Tibial artery (tissue), 4 donors: ENCODE data around the gene NRM.

ENCODE experiments used
- DNase-seq, 2 donors: peaks; one replicate each; pipeline ENCODE4 v3.0.0-alpha.2; 2019
- H3K27ac ChIP-seq, 2 donors: fragments of 200-600 bp; sonication (generic) in 1 of 2; 1 replicate in 1 of 2; 2 replicates in 1 of 2; pipeline ENCODE4 v1.5.1; 2018 to 2019; ENCODE audit warnings: mild to moderate bottlenecking in 1 of 2
- H3K27me3 ChIP-seq, 2 donors: fragments of 200-600 bp; sonication (generic) in 1 of 2; one replicate each; pipeline versions ENCODE4 v1.5.1 to v1.6.0; 2016 to 2019
- H3K36me3 ChIP-seq, 3 donors: fragments of 200-600 bp; sonication (generic) in 2 of 3; one replicate each; pipeline ENCODE4 v1.5.1; 2016 to 2019; ENCODE audit warnings: mild to moderate bottlenecking in 2 of 3
- H3K4me1 ChIP-seq, 4 donors: fragments of 200-600 bp; sonication (generic) in 2 of 4; 1 replicate in 3 of 4; 2 replicates in 1 of 4; pipeline ENCODE4 v1.5.1; 2016 to 2019
- H3K4me3 ChIP-seq, 2 donors: fragments of 200-600 bp; sonication (generic) in 1 of 2; 1 replicate in 1 of 2; 2 replicates in 1 of 2; pipeline ENCODE4 v1.5.1; 2018 to 2019; ENCODE audit warnings: mild to moderate bottlenecking in 2 of 2
- H3K9me3 ChIP-seq, 3 donors: fragments of 200-600 bp; sonication (generic) in 1 of 3; one replicate each; pipeline ENCODE4 v1.5.1; 2016 to 2019
- intact Hi-C: fragments of 100-400 bp; cut with DNase I; formaldehyde crosslinking; loops from one replicate; pipeline ENCODE4 v1.15.0; 2023; ENCODE audit warnings: low total_unique reads
- TF ChIP-seq, protein P1 (sequence below), 2 experiments: fragments of 200-600 bp in 1 of 2; fragments of 450-650 bp in 1 of 2; IDR thresholded peaks; one replicate each; pipeline ENCODE4 v1.5.1; 2017 to 2019; ENCODE audit warnings: antibody characterized with exemption in 2 of 2, mild to moderate bottlenecking in 1 of 2, moderate library complexity in 1 of 2

NRM gene

DNA sequence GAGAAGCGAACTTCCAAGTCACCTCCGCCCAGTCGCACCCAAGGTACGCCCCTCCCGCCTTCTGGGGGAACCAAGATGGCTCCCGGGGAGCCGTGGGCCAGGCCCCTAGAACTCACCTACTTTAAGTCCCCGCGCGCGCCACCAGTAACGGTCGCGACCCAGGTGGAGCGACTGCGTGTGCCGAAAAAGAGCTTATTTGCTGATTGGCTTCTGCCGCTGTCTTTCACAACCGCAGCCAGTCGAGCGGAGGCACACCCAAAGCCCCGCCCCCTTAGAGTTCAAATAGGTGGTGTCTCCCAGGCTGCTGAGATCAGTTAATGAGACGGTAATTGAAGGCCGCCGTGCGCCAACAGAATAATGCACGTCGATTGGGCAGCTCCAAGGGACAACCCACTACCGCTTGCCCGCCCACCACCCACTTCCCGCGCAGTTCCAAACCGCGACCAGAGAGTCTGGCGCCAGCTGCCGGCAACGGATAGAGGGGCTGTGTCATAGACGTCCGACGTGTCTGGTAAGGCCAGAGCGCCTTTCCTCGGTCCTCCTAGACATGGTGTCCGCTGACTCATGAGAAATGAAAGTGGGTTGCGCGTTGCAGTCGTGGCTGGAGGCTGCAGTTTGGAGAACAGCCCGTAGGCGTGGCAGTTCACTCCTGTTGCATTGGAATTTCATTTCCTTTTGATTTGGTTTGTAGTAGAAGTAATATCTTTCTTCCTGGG, 26.5 kb upstream of the NRM start, which contains the start of gene MDC1:
Gene MDC1 (minus strand): TSS at position 153 of the 716 bp plus-strand sequence. CDS start 2,106 bp downstream, outside the sequence.
- TF ChIP-seq, protein P1, sequence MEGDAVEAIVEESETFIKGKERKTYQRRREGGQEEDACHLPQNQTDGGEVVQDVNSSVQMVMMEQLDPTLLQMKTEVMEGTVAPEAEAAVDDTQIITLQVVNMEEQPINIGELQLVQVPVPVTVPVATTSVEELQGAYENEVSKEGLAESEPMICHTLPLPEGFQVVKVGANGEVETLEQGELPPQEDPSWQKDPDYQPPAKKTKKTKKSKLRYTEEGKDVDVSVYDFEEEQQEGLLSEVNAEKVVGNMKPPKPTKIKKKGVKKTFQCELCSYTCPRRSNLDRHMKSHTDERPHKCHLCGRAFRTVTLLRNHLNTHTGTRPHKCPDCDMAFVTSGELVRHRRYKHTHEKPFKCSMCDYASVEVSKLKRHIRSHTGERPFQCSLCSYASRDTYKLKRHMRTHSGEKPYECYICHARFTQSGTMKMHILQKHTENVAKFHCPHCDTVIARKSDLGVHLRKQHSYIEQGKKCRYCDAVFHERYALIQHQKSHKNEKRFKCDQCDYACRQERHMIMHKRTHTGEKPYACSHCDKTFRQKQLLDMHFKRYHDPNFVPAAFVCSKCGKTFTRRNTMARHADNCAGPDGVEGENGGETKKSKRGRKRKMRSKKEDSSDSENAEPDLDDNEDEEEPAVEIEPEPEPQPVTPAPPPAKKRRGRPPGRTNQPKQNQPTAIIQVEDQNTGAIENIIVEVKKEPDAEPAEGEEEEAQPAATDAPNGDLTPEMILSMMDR (IDR thresholded peaks at IDR 0.05) = peak; percentile 43 to 47
- Histone ChIP-seq H3K27me3 (no peaks in the 10 kb centered on the region), H3K36me3 (peaks cover 18 to 31% (median 21%) of the 10 kb centered on the region in 3 donors), H3K9me3 (no peaks in the 10 kb centered on the region), H3K27ac (peak within 1 kb of the TSS; percentile 89 to 95), H3K4me1 (peaks cover 0 to 32% (median 22%) of the 10 kb centered on the region in 4 donors), H3K4me3 (peak within 1 kb of the TSS; percentile 61 to 67)
- peak; percentile 99 to 100 for DNase-seq
- intact Hi-C loops = loop anchor here (2.0 kb wide), 1 partner anchor 26 kb away; the partner anchor contains the start of gene NRM

- H3K27me3 ChIP-seq = no peaks in the 10 kb centered on the region
- DNase-seq = no peak
- TF ChIP-seq, protein P1 (IDR thresholded peaks at IDR 0.05) = no peak
- H3K9me3 ChIP-seq = no peaks in the 10 kb centered on the region
- H3K36me3 ChIP-seq = peaks cover 20 to 36% (median 25%) of the 10 kb centered on the region in 3 donors
- peaks cover 0 to 27% (median 17%) of the 10 kb centered on the region in 4 donors for H3K4me1 ChIP-seq
- intact Hi-C loops = loop anchor here (2.0 kb wide), 1 partner anchor 26 kb away; the partner anchor contains the start of gene NRM
- peak overlapping the region; percentile 61 to 67 for H3K4me3 ChIP-seq
- peak overlapping the region; percentile 89 to 95 for H3K27ac ChIP-seq
Measured at GRCh38 chr6:30716879-30717128, 26.0 kb upstream of the NRM start.

- no peak for DNase-seq
- no peak overlapping the region for H3K4me3 ChIP-seq
- intact Hi-C loops = no loop called here
- H3K27me3 ChIP-seq = no peaks in the 10 kb centered on the region
- H3K36me3 ChIP-seq = peaks cover 38 to 61% (median 51%) of the 10 kb centered on the region in 3 donors
- no peaks in the 10 kb centered on the region for H3K9me3 ChIP-seq
- H3K4me1 ChIP-seq = peaks cover 0 to 19% (median 13%) of the 10 kb centered on the region in 4 donors
- no peak overlapping the region for H3K27ac ChIP-seq
- TF ChIP-seq, protein P1 (IDR thresholded peaks at IDR 0.05) = no peak
Measured at GRCh38 chr6:30714263-30714662, 23.5 kb upstream of the NRM start.

- Histone ChIP-seq H3K27ac (no peak overlapping the region), H3K4me1 (peaks cover 0 to 9% (median 5%) of the 10 kb centered on the region in 4 donors), H3K9me3 (no peaks in the 10 kb centered on the region), H3K4me3 (no peak overlapping the region), H3K36me3 (peaks cover 46 to 79% (median 62%) of the 10 kb centered on the region in 3 donors), H3K27me3 (no peaks in the 10 kb centered on the region)
- no peak for DNase-seq
- intact Hi-C loops = no loop called here
- TF ChIP-seq, protein P1 (IDR thresholded peaks at IDR 0.05) = no peak
Measured at GRCh38 chr6:30712441-30712945, 21.7 kb upstream of the NRM start.

DNA sequence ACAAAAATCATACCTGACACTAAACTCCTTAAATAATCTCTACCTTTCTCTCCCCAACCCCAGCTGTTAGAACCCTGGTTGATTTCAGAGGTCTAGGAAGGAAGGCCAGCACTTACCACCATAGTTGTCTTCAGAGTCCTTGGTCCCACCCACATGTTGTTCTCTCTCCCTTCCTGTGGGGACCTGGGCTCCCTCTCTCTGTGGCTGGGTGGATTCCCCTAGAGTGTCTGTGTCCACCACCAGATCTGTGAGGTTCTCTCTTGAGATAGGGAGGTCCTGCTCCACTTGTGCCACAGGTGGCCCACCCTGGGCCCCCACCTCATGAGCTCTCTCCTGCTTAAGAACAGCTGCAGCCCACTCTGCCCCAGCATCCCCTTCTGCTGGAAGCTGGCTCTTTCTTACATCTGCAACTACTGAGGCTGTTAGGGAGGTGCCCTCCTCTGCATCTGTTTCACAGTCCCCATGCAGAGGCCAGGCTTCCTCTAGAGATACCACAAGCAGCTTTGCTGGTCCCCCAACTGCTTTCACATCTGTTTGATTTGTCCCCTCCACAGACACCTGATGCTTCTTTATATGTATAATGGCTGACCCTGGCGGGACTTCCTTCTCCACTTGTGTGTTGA, 21.1 kb upstream of the NRM start:
- TF ChIP-seq, protein P1 (IDR thresholded peaks at IDR 0.05) = no peak
- no peak overlapping the region for H3K4me3 ChIP-seq
- no peaks in the 10 kb centered on the region for H3K9me3 ChIP-seq
- DNase-seq = no peak
- peaks cover 0 to 9% (median 5%) of the 10 kb centered on the region in 4 donors for H3K4me1 ChIP-seq
- intact Hi-C loops = no loop called here
- no peaks in the 10 kb centered on the region for H3K27me3 ChIP-seq
- no peak overlapping the region for H3K27ac ChIP-seq
- H3K36me3 ChIP-seq = peaks cover 53 to 85% (median 67%) of the 10 kb centered on the region in 3 donors
